Right hindlimb (tissue), 1 donor: ENCODE measurements around the gene COL23A1.

ENCODE experiments used
- DNase-seq: peaks from one replicate; pipeline ENCODE4 v3.0.0-alpha.2; 2018

Gene COL23A1

DNA sequence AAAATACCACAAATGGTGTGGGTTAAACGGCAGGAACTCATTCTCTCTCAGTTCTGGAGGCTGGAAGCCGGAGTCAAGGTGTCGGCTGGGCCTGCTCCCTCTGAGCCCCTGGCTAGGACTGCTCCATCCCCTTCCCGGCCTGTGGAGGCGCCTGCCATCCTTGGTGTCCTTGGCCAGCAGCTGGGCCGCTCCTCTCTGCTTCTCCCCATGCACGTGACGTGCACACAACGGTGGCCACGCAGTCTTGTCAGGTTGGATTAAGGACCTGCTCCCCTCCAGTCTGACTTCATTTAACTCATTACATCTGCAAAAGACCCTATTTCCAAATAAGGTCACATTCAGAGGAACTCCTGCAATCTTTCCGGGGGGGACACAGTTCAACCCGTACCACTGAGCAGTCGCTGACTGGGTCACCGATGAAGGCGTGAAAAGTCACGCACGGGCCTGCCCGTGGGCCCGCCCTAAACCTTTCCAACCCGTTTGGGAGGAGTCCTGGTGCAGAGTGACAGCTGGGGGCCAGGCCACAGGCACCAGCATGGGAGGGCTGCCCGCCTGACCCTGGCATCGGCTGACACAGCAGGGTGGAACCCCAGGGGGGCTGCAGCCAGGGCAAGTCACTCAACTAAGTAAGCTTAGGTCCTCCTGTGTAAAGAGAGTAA is 135.2 kb downstream of the COL23A1 start:
- DNase-seq = no peak

DNA sequence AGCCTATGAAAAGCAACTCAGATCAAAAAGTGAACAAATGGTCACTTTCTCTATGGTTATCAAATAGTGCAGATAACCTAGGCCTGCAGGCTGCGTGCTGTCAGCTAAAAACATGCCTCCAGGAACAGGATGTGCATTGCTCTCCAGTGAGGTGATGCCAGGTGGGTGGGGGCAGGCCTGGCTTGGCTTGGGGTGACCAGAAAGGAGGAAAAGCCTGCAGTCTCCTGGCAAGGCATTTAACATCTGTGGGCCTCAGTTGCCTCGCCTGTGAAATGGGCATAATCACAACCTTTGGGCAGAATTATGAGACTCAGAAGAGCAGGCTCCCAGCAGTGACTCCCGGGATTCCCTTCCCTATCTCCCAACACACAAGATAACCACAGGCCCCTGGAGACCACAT is 135.9 kb downstream of the COL23A1 start:
- no peak for DNase-seq

DNA sequence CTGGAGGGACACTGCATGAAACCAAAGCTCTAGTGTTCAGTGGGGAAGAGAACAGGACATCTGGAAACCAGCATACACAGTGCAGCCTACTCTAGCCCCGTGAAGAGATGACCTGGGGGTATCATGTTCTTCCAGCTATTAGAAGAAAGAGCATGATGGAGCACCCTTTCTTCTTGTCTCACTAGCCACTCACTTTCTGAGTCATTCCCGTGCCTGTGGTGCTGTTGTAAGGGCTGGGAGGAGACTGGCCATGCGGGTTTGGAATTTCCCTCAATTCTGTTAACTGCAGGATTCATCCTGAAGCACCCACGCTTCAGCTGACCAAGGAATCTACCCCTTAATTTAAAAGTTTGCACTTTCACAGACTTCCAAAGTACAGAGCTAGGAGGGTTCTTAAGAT is 137.0 kb downstream of the COL23A1 start:
- DNase-seq = no peak

DNA sequence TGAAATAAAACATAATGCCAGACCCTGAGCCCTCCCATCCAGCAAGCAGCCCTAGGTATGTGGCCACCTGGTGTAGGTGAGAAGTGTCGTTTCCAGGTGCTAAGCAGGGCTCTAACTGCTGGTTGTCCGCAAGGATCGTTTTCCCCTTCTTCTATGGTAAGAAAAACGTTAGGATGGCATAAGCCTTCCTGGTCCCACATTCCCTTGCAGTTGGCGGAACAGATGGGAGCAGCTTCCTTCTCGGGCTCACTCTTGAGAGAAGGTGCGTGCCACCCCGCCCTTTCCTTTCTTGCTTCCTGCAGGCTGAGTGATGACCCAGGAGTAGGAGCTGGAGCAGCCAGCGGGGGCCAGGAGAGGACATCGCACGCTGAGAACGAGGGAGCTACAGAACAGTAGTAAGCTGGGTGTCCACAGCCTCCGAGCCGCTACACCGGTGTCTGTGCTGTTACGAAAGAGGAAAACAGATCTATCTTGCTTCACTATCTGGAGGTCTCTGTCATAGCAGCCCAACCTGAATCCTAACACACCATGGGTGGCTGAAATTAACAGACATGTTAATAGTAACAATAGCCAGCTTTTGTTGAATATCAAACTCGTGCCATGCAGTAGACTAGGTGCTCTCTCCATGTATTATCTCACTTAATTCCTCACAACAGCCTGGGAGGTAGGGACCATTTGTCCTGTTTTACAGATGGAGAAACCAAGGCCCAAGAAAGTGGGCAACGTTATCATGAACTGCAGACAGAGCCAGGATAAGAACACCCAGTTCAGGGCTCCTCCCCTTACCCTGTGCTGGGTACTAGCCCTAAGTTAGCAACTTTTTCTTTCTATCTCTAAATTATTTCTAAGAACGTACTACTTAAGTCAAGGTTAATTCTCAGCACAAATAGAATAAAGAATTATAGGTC is 139.8 kb downstream of the COL23A1 start:
- DNase-seq = no peak

- DNase-seq = no peak
Observed at GRCh38 chr5:178449163-178450070, 140.8 kb downstream of the COL23A1 start.

GRCh38 chr5:178445534-178445933 is 144.7 kb downstream of the COL23A1 start:
- no peak for DNase-seq

DNA sequence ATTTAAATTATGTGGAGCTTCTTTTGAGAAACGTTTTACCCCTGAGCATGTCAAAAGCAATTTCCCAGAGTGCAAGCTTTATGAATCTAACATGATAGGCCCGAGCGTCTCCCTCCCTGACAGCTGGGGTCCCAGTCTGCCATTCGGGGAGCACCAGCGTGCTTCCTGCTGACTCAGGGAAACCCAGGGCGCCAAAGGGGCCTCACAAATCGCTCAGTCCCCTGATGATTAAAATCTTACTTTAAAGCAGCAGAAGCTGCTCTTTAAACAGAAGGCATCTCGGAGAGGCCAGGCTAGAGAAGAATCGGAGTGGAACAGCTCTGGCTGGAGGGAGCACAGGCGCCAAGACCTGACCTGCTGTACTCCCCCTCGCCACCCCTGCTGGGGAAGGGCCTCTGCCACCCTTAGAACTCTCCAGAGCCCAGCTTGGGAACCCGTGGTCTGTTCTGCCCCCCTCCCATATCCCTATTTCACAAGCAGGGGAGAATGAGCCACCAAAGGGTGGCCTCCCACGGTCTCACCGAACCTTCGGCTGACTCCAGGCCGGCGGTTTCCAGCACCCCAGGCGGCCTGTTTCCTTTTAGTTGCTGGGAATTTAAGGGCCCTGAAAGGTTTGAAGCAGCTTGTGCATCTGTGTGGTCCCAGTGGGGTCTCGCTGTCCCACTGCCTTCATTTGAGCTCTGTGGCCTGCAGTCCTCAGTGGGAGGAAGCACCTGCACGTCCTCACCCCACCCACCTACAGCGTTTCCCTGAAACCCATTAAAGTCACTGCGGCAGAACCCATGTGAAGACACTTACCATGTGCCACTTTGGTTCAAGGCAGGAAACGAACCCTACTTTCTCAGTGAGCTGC is 147.6 kb downstream of the COL23A1 start:
- DNase-seq = no peak

DNA sequence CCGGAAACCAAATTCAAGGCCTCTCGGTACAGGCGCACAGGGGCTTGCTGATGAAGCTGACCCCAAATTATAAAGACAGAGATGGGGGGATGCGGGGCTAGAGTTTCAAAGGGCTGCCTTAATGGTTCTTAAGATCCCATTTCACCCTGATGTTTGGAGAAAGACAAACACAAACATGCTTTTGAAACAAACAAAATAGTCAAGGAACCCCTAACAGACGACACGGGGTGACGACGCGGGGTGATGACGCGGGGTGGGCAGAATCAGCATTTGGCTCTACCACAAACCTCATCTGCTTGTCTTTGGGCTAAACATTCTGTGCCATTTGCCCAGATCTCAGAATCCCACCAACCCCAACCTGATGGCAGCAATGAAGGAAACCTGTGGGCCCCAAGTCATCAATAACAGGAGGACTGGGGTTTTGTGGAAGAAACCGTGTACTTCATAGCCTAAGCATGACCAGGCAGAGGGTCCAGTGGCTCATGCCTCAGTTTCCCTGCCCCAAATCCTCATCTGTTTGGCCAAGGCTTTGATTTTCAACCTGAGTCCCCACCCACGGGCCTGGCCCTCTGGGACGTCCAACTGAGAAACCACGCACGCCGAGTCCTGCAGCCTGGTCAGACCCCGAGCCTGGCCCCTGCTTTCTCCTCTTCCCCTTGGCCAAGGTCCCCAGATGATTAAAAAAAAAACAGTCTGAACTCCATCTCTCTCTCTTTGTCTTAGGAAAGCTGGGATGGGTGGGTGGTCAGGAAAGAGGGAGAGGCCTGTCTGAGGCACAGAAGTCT is 148.5 kb downstream of the COL23A1 start:
- no peak for DNase-seq

DNA sequence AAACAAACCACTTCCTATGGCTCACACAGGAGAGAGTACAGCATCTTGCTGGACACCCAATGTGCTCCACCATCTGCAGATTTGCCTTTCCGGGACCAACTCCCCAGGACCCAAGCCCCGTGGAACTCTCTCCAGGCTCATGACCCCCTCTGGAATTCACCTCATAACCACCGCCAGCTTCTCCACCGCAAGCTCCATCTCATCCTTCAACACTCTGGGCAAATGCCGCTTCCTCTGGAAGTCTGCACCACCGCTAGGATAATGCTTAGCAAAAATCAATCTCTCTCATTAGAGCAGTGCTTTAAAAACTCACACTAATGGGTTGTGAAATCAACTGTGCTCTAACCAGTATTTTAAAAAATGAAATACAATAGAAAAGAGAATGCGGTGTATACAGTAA is 150.0 kb downstream of the COL23A1 start:
- DNase-seq = no peak

- no peak for DNase-seq
Observed at GRCh38 chr5:178439493-178440180, 150.6 kb downstream of the COL23A1 start.

GRCh38 chr5:178438796-178439195 is 151.4 kb downstream of the COL23A1 start:
- no peak for DNase-seq

DNA sequence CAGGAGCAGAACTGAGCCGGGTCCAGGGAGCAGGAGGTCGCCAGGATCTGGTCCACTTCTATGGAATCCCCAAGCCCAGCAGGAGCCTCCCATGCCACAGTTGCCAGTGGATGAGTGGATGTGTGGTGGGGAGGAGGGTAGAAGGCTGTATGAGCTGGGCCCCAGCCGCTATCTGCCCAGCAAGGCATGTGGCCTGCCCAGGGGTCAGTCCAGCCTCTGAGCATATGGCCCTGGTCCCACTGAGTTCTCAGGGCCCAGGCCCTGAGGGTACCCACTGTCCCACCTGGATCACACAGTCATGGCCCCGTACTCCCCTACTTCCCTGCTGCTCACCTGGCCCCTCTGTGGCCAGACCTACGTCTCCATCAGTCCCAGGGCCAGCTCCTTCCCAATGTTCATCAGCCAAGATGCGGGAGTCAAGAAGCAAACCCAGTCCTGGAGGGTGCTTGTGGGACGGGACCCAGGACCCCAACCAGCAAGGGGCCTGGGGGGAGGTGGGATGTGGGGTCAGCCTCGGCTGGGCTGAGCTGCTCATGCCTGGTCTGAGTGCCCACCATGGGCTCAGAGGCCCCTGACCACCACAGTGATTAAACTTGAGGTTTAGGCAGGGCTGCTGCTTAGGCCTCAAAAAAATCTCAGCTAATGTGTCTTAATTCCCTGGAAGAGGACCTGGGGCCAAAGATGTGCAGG is 152.7 kb downstream of the COL23A1 start:
- no peak for DNase-seq

GRCh38 chr5:178436326-178436940 is 153.8 kb downstream of the COL23A1 start:
- no peak for DNase-seq

- no peak for DNase-seq
Observed at GRCh38 chr5:178435321-178436238, 154.6 kb downstream of the COL23A1 start.

DNA sequence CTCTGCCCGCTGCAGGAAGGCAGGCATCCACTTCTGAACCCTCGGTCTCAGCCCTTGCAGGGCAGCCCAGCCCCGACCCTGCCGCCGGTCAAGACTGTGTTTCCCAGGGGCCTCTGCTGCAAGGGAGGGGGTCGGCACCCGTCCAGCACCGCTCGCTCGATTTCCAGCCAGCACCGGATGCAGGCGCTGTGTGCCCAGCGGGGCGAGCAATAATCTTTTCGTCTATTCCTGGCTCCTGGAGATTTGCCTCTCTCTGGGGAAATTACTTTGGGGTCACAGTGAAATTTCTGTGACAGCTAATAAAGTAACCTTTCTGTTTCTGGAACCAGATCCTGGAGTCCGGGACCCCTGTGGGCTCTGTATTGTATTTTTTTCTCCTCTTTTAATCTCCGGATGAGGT is 155.3 kb downstream of the COL23A1 start:
- peak; percentile 52 for DNase-seq

GRCh38 chr5:178434016-178434761 is 156.0 kb downstream of the COL23A1 start:
- no peak for DNase-seq

DNA sequence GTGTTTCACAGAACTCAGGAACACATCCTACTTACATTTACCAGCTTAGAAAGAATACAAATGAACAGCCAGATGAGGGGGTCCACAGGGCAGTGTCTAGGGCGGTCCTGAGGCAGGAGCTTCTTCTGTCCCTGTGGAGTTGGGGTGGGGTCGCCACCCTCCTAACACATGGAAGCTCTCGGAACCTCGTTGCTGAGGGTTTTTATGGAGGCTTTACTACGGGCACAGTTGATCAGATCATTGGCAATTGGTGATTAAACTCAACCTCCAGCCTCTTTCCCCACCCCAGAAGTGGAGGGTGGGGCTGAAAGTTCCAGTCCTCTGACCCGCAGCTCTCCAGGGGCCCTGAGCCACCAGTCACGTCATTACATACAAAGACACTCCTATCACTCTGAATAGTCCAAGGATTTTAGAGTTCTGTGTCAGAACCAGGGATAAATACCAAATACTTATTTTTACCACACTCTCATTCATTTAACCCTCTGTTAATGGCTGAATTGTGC is 156.9 kb downstream of the COL23A1 start:
- no peak for DNase-seq
